HepG2 (cell line): Measurements from ENCODE around the gene ISCA1. TPM values are rescaled to one million over a fixed set of nuclear protein-coding genes. Genes with fewer than 3 reads are reported as not detected.

Experiments used
- ATAC-seq: fragments of 200-7000 bp; cut with Tn5 transposase; 3 replicates; pipeline ENCODE4 v1.9.1; 2020; ENCODE audit warnings: mild to moderate bottlenecking, moderate library complexity
- BruUV-seq: library from RNA; stranded (reverse); fragments of 400-500 nt; replicated peaks from 2 replicates; lab custom pipeline; 2021; lab: Mats Ljungman, UMichigan
- CTCF ChIA-PET: fragments of 300-600 bp; formaldehyde crosslinking; extraction: SDS; loops from one replicate; lab custom pipeline; 2021; ENCODE audit warnings: low total read pairs, inconsistent platforms, low intra/inter-chr PET ratio; lab: Yijun Ruan, JAX
- POLR2A ChIA-PET: fragments of 350-600 bp; sonication (Branson Sonifier 250); formaldehyde crosslinking; loops from one replicate; lab custom pipeline; 2020; ENCODE audit warnings: antibody characterized with exemption, inconsistent platforms; lab: Yijun Ruan, JAX
- DNase-seq: peaks from one replicate; pipeline ENCODE4 v3.0.0-alpha.2; 2015; ENCODE audit warnings: low spot score
- FAIRE-seq: peaks from 3 replicates; lab custom pipeline; 2011; peaks lifted over from hg19 to GRCh38; lab: Jason Lieb, UNC
- H2AFZ ChIP-seq: one replicate; pipeline ENCODE4 v1.6.1; 2011; ENCODE audit warnings: low read length, inconsistent platforms
- H3K27ac ChIP-seq: fragments of 300-600 bp; 3 replicates; pipeline ENCODE4 v1.8.0; 2011; ENCODE audit warnings: mixed run types, mild to moderate bottlenecking, mixed read lengths, low read length, inconsistent platforms; ENCODE audit not compliant: insufficient read depth; ENCODE audit errors: extremely low read length
- H3K27me3 ChIP-seq, 2 experiments: fragments of 200-600 bp in 1 of 2; 2 replicates in 1 of 2; 3 replicates in 1 of 2; pipeline versions ENCODE4 v1.6.0 to v1.8.0; 2011; ENCODE audit warnings: low read length in 2 of 2, mild to moderate bottlenecking in 2 of 2, moderate library complexity in 2 of 2, inconsistent platforms in 1 of 2; ENCODE audit not compliant: insufficient read depth in 2 of 2, control insufficient read depth in 1 of 2
- H3K36me3 ChIP-seq, 2 experiments: fragments of 200-600 bp in 1 of 2; replicated peaks in 1 of 2; 2 replicates in 1 of 2; 3 replicates in 1 of 2; pipeline versions ENCODE4 v1.5.1 to v1.8.0; 2011; ENCODE audit warnings: low read length in 2 of 2, inconsistent platforms in 1 of 2; ENCODE audit not compliant: insufficient read depth in 2 of 2, control insufficient read depth in 1 of 2
- H3K4me1 ChIP-seq: 2 replicates; pipeline ENCODE4 v1.5.1; 2012; ENCODE audit warnings: low read length, inconsistent platforms; ENCODE audit not compliant: insufficient read depth
- H3K4me2 ChIP-seq: 2 replicates; pipeline ENCODE4 v1.6.0; 2011; ENCODE audit warnings: low read depth, low read length, inconsistent platforms
- H3K4me3 ChIP-seq, 3 experiments: fragments of 200-600 bp in 1 of 3; sonication (generic), shearing (Covaris generic) in 1 of 3; replicated peaks in 1 of 3; 2 replicates each; pipeline ENCODE4 v1.5.1; 2011 to 2016; ENCODE audit warnings: low read length in 3 of 3, inconsistent platforms in 2 of 3, low read depth in 2 of 3, mild to moderate bottlenecking in 2 of 3, control low read depth in 1 of 3, mixed read lengths in 1 of 3; ENCODE audit not compliant: insufficient read depth in 1 of 3
- H3K79me2 ChIP-seq: one replicate; pipeline ENCODE4 v1.6.1; 2011; ENCODE audit warnings: low read length, inconsistent platforms; ENCODE audit not compliant: insufficient read depth
- H3K9ac ChIP-seq: 2 replicates; pipeline ENCODE4 v1.6.0; 2011; ENCODE audit warnings: mild to moderate bottlenecking, low read depth, low read length, inconsistent platforms; ENCODE audit not compliant: insufficient read depth
- H3K9me3 ChIP-seq: 2 replicates; pipeline ENCODE4 v1.5.1; 2012; ENCODE audit warnings: mild to moderate bottlenecking, low read length
- H4K20me1 ChIP-seq: 2 replicates; pipeline ENCODE4 v1.6.0; 2011; ENCODE audit warnings: inconsistent platforms, mild to moderate bottlenecking, low read length, moderate library complexity; ENCODE audit not compliant: insufficient read depth
- KLF15 ChIP-seq: sonication (generic); formaldehyde crosslinking; IDR thresholded peaks from 2 replicates; pipeline ENCODE4 v1.8.1; 2023; ENCODE audit warnings: borderline replicate concordance, mild to moderate bottlenecking, inconsistent platforms, missing genetic modification reagents, mixed read lengths
- MAF1 ChIP-seq: sonication (generic); formaldehyde crosslinking; IDR thresholded peaks from 2 replicates; pipeline ENCODE4 v1.5.0; 2020; ENCODE audit warnings: missing genetic modification reagents, borderline replicate concordance
- PLSCR1 ChIP-seq: sonication (generic); formaldehyde crosslinking; IDR thresholded peaks from 2 replicates; pipeline ENCODE4 v1.5.0; 2020; ENCODE audit warnings: missing genetic modification reagents, mild to moderate bottlenecking, borderline replicate concordance
- TFDP2 ChIP-seq: sonication (generic); formaldehyde crosslinking; IDR thresholded peaks from 2 replicates; pipeline ENCODE4 v1.4.0; 2020; ENCODE audit warnings: missing genetic modification reagents
- ZBTB4 ChIP-seq: sonication (generic); formaldehyde crosslinking; IDR thresholded peaks from 2 replicates; pipeline ENCODE4 v1.4.0; 2020; ENCODE audit warnings: missing genetic modification reagents, mild to moderate bottlenecking, borderline replicate concordance
- ZFAT ChIP-seq: sonication (generic); formaldehyde crosslinking; conservative IDR thresholded peaks from 2 replicates; pipeline ENCODE4 v1.8.1; 2023; ENCODE audit warnings: missing genetic modification reagents, inconsistent platforms
- ZNF142 ChIP-seq: sonication (generic); formaldehyde crosslinking; IDR thresholded peaks from 2 replicates; pipeline ENCODE4 v1.4.0; 2020; ENCODE audit warnings: missing genetic modification reagents
- WGBS: methylation state at CpG from one replicate; pipeline ENCODE4 v1.1.6; 2017; ENCODE audit warnings: low lambda C conversion rate; 5-methylcytosine and 5-hydroxymethylcytosine counted together
- in situ Hi-C: cut with HindIII; loops from 2 replicates; pipeline ENCODE4 v1.10.0; 2017; ENCODE audit warnings: low pct_unique_long_range_greater_than_20kb; ENCODE audit not compliant: extremely low pct_ligation_motif_present
- intact Hi-C: fragments of 100-400 bp; cut with micrococcal nuclease; formaldehyde crosslinking; loops from one replicate; pipeline ENCODE4 v1.10.0; 2022; ENCODE audit not compliant: unreplicated experiment
- polyA plus RNA-seq, 8 experiments: library from polyadenylated mRNA; depleted of rRNA in 3 of 8; stranded (reverse) in 7 of 8; unstranded in 1 of 8; fragments of >200 nt; fragmentation: Illumina TruSeq in 4 of 8; extraction: Trizol in 4 of 8; gene quantifications; 2 replicates each; pipeline versions ENCODE4 v1.2.1 to v1.2.3, GENCODE V29; 2011 to 2016; ENCODE audit warnings: low read depth in 4 of 8, missing spikeins in 1 of 8, mixed read lengths in 1 of 8; ENCODE audit not compliant: insufficient read depth in 1 of 8
- total RNA-seq, 5 experiments: library from RNA; depleted of rRNA; stranded (reverse); fragments of >200 nt; fragmentation: Illumina TruSeq; extraction: Trizol; gene quantifications; 2 replicates each; pipeline ENCODE4 v1.2.3, GENCODE V29; 2016; ENCODE audit warnings: low read depth in 1 of 5

ISCA1 gene
- total and polyA plus RNA-seq, 2 of the 13 experiments (the other 11 are each of a cell fraction or from before 2014, with no cell fraction given), result 29.2 to 40.9 TPM

DNA sequence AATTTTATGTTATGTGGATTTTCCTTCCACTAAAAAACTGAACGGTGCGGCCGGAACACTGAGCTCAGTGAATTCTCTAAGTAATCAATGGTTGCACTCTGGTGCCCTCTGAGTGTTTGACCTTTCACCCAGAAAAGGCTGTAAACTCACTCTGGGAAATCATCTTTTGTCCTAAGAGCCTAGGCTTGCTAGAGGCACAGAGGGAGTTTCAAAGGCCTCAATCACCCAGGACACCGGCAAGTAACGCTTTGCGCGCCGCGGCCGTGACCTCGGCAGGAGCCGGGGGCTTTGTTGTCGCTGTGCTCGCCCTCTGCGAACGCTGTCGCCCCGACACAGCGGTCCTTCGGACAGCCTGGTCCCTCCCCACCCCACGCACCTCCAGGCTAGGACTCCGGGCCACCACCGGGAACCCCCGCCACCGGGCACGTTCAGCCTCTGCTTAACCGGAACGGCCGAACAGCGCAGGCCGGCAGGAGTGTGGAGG is 703 bp downstream of the ISCA1 start (continued):
- no peak; the same call in 1 of the 2 replicates for TF ChIP-seq ZNF142

DNA sequence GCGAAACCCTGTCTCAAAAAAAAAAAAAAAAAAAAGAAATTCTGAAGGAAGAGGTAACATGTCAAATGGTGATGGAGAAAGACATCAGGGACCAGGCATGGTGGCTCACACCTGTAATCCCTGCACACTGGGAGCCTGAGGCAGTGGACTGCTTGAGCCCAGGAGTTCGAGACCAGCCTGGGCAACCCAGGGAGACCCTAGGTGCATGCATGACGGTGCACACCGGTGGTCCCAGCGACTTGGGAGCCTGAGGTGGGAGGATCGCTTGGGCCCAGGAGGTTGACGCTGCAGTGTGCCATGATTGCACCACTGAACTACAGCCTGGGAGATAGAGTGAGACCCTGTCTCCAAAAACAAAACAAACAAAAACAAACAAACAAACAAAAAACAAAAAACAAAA is 1.8 kb downstream of the ISCA1 start:
- in situ Hi-C loops, result loop anchor here (10.0 kb wide), 1 partner anchor 336 kb away; the partner anchor contains the start of gene NAA35
- Histone ChIP-seq H3K4me1 (peaks cover 36% of the 10 kb centered on the region), H3K36me3 (peaks cover 2 to 7% of the 10 kb centered on the region in 2 experiments; a peak in 1 of 5 replicates), H2AFZ (no peak overlapping the region), H3K79me2 (peaks cover 57% of the 10 kb centered on the region), H3K9ac (no peak overlapping the region), H3K4me3 (peak overlapping the region in 2 of 3 experiments; percentile 69 to 86; a peak in 1 of 6 replicates), H3K9me3 (no peaks in the 10 kb centered on the region), H3K4me2 (peak overlapping the region; percentile 79), H3K27me3 (no peaks in the 10 kb centered on the region), H3K27ac (no peak overlapping the region), H4K20me1 (peaks cover 24% of the 10 kb centered on the region)
- DNase-seq (no peak), ATAC-seq (no peak), FAIRE-seq (no peak)
- no peak for TF ChIP-seq ZBTB4 (CRISPR knock-in tag)
- no peak for TF ChIP-seq TFDP2 (CRISPR knock-in tag)
- no peak for TF ChIP-seq ZFAT (CRISPR knock-in tag)
- TF ChIP-seq PLSCR1 (CRISPR knock-in tag), result no peak
- TF ChIP-seq MAF1 (CRISPR knock-in tag), result no peak
- TF ChIP-seq KLF15 (CRISPR knock-in tag), result no peak
- intact Hi-C loops, result loop anchor here (5.0 to 10.0 kb wide), 2 partner anchors 124 to 188 kb away; no protein-coding TSS in a partner anchor
- no TSS peak for BruUV-seq
- ChIA-PET POLR2A (no interaction called here), CTCF (no interaction called here)
- WGBS, result 98% methylated on average over 7 of the region's 7 CpGs
